Esophagus squamous epithelium (tissue), 5 donors: ENCODE measurements around the gene SLC5A11. TPM values are rescaled to one million over a fixed set of nuclear protein-coding genes. Genes with fewer than 3 reads are reported as not detected.
"Not testable (repeated sequence)": the region's sequence is repeated elsewhere in the genome, so short reads cannot be mapped to it uniquely, and the experiment has no call there.

Source experiments
- DNase-seq: peaks from one replicate; lab custom pipeline; 2025; lab: John Stamatoyannopoulos, UW
- H3K27ac ChIP-seq, 4 donors: fragments of 200-600 bp; sonication (generic); one replicate each; pipeline ENCODE4 v1.5.1; 2016 to 2019; ENCODE audit warnings: mild to moderate bottlenecking in 1 of 4
- H3K27me3 ChIP-seq, 4 donors: fragments of 200-600 bp; sonication (generic); 1 replicate in 3 of 4; 2 replicates in 1 of 4; pipeline versions ENCODE4 v1.5.1 to v1.6.0; 2017 to 2021; ENCODE audit warnings: antibody characterized with exemption in 1 of 4
- H3K36me3 ChIP-seq, 3 donors: fragments of 200-600 bp; sonication (generic); one replicate each; pipeline ENCODE4 v1.5.1; 2016 to 2019
- H3K4me1 ChIP-seq, 3 donors: fragments of 200-600 bp; sonication (generic); one replicate each; pipeline ENCODE4 v1.5.1; 2017 to 2019
- H3K4me3 ChIP-seq, 4 donors: fragments of 200-600 bp; sonication (generic); 1 replicate in 3 of 4; 2 replicates in 1 of 4; pipeline ENCODE4 v1.5.1; 2016 to 2019; ENCODE audit warnings: mild to moderate bottlenecking in 2 of 4, moderate library complexity in 1 of 4
- H3K9me3 ChIP-seq, 3 donors: fragments of 200-600 bp; sonication (generic); one replicate each; pipeline ENCODE4 v1.5.1; 2016 to 2019
- POLR2A ChIP-seq, 4 donors: fragments of 450-650 bp; IDR thresholded peaks; one replicate each; pipeline ENCODE4 v1.6.1; 2017; ENCODE audit warnings: antibody characterized with exemption in 4 of 4, mild to moderate bottlenecking in 4 of 4, moderate library complexity in 3 of 4
- WGBS, 2 donors: methylation state at CpG; one replicate each; pipeline ENCODE4 v1.1.5; 2018; 5-methylcytosine and 5-hydroxymethylcytosine counted together
- intact Hi-C: fragments of 100-400 bp; cut with DNase I; formaldehyde crosslinking; loops from one replicate; pipeline ENCODE4 v1.15.0; 2022
- total RNA-seq, 4 donors: library from RNA; depleted of rRNA; stranded (reverse); fragments of >200 nt; gene quantifications; one replicate each; pipeline ENCODE4 v1.1.0, GENCODE V29; 2016
- TF ChIP-seq, protein P1 (sequence below), 6 experiments: fragments of 450-650 bp in 4 of 6; fragments of 200-600 bp in 2 of 6; sonication (generic) in 2 of 6; IDR thresholded peaks; one replicate each; pipeline ENCODE4 v1.5.1; 2016 to 2019; ENCODE audit warnings: antibody characterized with exemption in 6 of 6, mild to moderate bottlenecking in 4 of 6, moderate library complexity in 4 of 6
- donor health status: DM: yes; HTN: yes; CAD: no.

Gene SLC5A11
- total RNA-seq, 4 donors from 2014 or later = 1.1 TPM; not detected in 3

DNA sequence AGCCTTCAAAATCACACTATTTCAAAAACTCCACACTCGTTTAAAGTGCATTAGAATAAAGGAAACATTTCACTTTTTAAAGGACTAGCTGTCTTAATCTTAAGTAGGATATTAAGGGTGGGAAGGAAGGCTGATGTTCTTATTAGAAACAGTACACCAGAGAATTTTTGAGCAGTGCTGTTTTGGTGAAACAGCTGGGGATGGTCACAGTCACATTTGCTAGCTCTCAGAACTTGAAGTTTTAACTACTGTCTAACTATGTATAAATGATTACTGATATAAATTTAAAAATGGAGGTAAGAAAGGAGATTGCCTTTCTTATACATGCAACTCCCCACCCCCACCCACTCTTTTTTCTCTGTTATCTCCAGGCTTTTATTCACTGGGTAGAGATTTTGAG lies 38.5 kb upstream of the SLC5A11 start:
- peaks cover 12 to 100% (median 71%) of the 10 kb centered on the region in 3 donors for H3K36me3 ChIP-seq

DNA sequence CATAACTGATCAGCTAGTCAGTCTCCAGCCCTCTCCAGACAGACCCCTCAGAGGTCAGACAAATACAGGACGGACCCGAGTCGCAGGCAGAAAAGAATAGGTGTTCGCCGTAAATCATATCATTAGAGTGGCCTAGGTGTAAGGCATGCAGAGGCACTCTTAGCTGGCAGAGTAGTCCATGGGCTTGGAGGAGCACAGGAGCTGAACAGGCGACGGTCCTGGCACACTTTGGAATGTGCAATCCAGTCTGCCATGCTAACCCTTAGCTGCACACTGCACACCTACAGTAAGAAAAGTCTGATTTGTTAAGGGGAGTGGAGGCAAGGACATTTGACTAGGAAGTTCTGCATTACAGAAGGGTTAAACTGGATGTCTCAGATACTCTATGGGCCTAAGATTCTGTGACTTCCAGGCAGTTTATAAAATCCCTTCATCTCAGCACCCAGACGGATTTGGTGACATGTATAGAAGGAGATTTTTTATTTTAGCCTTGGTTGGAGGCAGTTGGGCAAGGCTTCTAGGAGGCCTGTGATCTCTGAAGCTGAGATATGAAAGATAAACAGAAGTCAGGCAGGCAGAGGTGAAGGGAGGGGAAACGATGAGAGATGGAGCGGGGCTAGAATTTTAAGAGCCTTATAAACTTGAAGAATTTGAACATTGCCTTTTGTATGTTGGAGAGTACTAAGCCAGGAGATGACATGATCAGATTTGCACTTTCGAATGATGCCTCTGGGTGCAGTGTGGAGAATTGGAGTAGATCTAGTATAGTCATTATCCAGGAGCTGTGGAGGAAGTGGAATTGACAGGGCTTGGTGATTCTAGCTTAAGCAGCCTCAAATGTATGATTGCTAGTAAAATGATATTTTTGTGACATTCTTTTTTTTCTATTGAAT lies 34.6 kb upstream of the SLC5A11 start:
- no peak for DNase-seq
- no peaks in the 10 kb centered on the region for H3K27me3 ChIP-seq
- TF ChIP-seq POLR2A (IDR thresholded peaks at IDR 0.05) = no peak
- TF ChIP-seq, protein P1, sequence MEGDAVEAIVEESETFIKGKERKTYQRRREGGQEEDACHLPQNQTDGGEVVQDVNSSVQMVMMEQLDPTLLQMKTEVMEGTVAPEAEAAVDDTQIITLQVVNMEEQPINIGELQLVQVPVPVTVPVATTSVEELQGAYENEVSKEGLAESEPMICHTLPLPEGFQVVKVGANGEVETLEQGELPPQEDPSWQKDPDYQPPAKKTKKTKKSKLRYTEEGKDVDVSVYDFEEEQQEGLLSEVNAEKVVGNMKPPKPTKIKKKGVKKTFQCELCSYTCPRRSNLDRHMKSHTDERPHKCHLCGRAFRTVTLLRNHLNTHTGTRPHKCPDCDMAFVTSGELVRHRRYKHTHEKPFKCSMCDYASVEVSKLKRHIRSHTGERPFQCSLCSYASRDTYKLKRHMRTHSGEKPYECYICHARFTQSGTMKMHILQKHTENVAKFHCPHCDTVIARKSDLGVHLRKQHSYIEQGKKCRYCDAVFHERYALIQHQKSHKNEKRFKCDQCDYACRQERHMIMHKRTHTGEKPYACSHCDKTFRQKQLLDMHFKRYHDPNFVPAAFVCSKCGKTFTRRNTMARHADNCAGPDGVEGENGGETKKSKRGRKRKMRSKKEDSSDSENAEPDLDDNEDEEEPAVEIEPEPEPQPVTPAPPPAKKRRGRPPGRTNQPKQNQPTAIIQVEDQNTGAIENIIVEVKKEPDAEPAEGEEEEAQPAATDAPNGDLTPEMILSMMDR (IDR thresholded peaks at IDR 0.05) = no peak
- H3K4me3 ChIP-seq = no peak overlapping the region
- H3K36me3 ChIP-seq = peaks cover 16 to 100% (median 71%) of the 10 kb centered on the region in 3 donors
- WGBS, 2 donors = 78 to 83% methylated on average over 10 to 11 of the region's 11 CpGs
- no peaks in the 10 kb centered on the region for H3K4me1 ChIP-seq
- intact Hi-C loops = loop anchor here (10.0 kb wide), 1 partner anchor 246 kb away; no protein-coding TSS in a partner anchor
- H3K27ac ChIP-seq = no peak overlapping the region
- H3K9me3 ChIP-seq = no peaks in the 10 kb centered on the region

More for the DNA sequence above, 38.5 kb upstream of the SLC5A11 start:
- Histone ChIP-seq H3K4me3 (no peak overlapping the region), H3K27ac (no peak overlapping the region), H3K9me3 (no peaks in the 10 kb centered on the region), H3K27me3 (no peaks in the 10 kb centered on the region), H3K4me1 (no peaks in the 10 kb centered on the region)
- TF ChIP-seq, protein P1 (IDR thresholded peaks at IDR 0.05) = no peak
- no peak for TF ChIP-seq POLR2A (IDR thresholded peaks at IDR 0.05)
- DNase-seq = no peak
- WGBS, 2 donors = 31 to 36% methylated on average over 1 of the region's 1 CpG
- intact Hi-C loops = no loop called here

DNA sequence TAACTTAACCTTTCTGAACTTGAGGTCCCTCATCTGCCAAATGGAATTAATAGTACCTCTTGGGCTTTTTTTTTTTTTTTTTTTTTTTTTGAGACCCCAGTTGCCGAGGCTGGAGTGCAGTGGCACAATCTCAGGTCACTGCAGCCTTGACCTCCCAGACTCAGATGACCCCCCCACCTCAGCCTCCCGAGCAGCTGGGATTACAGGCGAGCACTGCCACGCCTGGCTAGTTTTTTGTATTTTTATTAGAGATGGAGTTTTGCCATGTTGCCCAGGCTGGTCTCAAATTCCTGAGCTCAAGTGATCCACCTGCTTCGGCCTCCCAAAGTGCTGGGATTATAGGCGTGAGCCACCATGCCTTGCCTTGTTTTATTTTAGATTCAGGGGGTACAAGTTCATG lies 33.0 kb upstream of the SLC5A11 start:
- H3K36me3 ChIP-seq = peaks cover 13 to 100% (median 69%) of the 10 kb centered on the region in 3 donors
- not testable (repeated sequence) for H3K4me1 ChIP-seq, H3K9me3 ChIP-seq, H3K27ac ChIP-seq, DNase-seq, H3K4me3 ChIP-seq, H3K27me3 ChIP-seq
- intact Hi-C loops = loop anchor here (10.0 kb wide), 1 partner anchor 248 kb away; no protein-coding TSS in a partner anchor
- 75 to 92% methylated on average over 4 to 6 of the region's 6 CpGs for WGBS, 2 donors

DNA sequence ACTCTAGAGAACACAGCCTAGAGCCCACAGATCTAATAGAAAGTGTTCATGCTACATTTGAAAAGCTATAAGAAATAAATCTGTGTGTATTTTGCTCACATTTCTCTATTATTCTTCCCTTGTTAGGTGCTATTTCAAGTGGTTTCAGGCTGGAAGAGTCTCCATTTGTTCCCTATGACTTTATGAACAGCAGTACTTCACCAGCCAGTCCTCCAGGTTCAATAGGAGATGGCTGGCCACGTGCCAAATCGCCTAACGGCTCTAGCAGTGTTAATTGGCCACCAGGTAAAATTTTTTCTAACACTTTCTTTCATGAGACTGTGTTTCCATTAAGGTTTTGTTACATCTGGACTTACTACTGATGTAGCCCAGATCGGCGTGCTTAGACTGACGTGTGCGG lies 30.7 kb upstream of the SLC5A11 start:
- Histone ChIP-seq H3K27me3 (no peaks in the 10 kb centered on the region), H3K36me3 (peaks cover 28 to 100% (median 59%) of the 10 kb centered on the region in 3 donors), H3K9me3 (no peaks in the 10 kb centered on the region), H3K27ac (no peak overlapping the region), H3K4me3 (no peak overlapping the region), H3K4me1 (peaks cover 0 to 4% (median 0%) of the 10 kb centered on the region in 3 donors)
- intact Hi-C loops = loop anchor here (10.0 kb wide), 1 partner anchor 250 kb away; no protein-coding TSS in a partner anchor
- DNase-seq = no peak
- TF ChIP-seq POLR2A (IDR thresholded peaks at IDR 0.05) = no peak
- TF ChIP-seq, protein P1 (IDR thresholded peaks at IDR 0.05) = no peak
- WGBS, 2 donors = 79 to 81% methylated on average over 7 of the region's 7 CpGs

DNA sequence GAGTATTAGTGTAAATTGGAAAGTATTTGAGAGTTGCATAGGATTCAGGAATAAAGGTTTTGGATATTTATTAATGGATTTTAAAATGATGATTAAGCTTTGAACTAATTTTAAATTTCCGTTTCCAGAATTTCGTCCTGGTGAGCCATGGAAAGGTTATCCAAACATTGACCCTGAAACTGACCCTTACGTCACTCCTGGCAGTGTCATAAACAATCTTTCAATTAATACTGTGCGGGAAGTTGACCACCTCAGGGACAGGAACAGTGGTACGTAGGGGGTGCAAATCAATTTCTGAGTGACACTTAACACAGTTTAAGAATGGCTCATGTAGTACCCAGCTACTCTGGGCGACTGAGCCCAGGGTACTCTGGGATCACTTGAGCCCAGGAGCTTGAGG lies 29.1 kb upstream of the SLC5A11 start:
- Histone ChIP-seq H3K36me3 (peaks cover 32 to 100% (median 52%) of the 10 kb centered on the region in 3 donors), H3K9me3 (no peaks in the 10 kb centered on the region), H3K4me1 (peaks cover 0 to 10% (median 0%) of the 10 kb centered on the region in 3 donors), H3K4me3 (no peak overlapping the region), H3K27me3 (no peaks in the 10 kb centered on the region), H3K27ac (no peak overlapping the region)
- no peak for TF ChIP-seq POLR2A (IDR thresholded peaks at IDR 0.05)
- no peak for DNase-seq
- intact Hi-C loops = loop anchor here (10.0 kb wide), 1 partner anchor 252 kb away; no protein-coding TSS in a partner anchor
- 66 to 81% methylated on average over 6 of the region's 6 CpGs for WGBS, 2 donors
